GM12892 (cell line): Measurements from ENCODE around the gene BCKDHB.

Source experiments
- POLR2A ChIP-seq: IDR thresholded peaks from 2 replicates; pipeline ENCODE4 v1.6.1; 2011; ENCODE audit warnings: low read depth, low read length, control low read depth
- POLR2AphosphoS5 ChIP-seq: IDR thresholded peaks from 2 replicates; pipeline ENCODE4 v1.6.1; 2011; ENCODE audit warnings: low read depth, low read length, control low read depth
- TAF1 ChIP-seq: IDR thresholded peaks from 2 replicates; pipeline ENCODE4 v1.6.1; 2011; ENCODE audit warnings: low read depth, mild to moderate bottlenecking, control low read depth, low read length, borderline replicate concordance

GRCh38 chr6:80249897-80250296 is 143.4 kb downstream of the BCKDHB start:
- TF ChIP-seq POLR2AphosphoS5 (no peak), POLR2A (no peak), TAF1 (no peak)
